IPS-NIHi11 (cell line): ENCODE results near the gene VTI1A.
"Not testable (repeated sequence)": the region's sequence is repeated elsewhere in the genome, so short reads cannot be mapped to it uniquely, and the experiment has no call there.

Experiments
- DNase-seq: peaks from one replicate; pipeline ENCODE4 v3.0.0; 2012; ENCODE audit warnings: mixed read lengths, low spot score

The VTI1A gene

GRCh38 chr10:112588225-112588990, 141.4 kb downstream of the VTI1A start:
- DNase-seq, result no peak

- no peak for DNase-seq
These were observed 142.1 kb downstream of the VTI1A start for GRCh38 chr10:112589081-112589480.

- DNase-seq, result not testable (repeated sequence)
These were observed 143.8 kb downstream of the VTI1A start for GRCh38 chr10:112590786-112591185.

GRCh38 chr10:112593023-112593422, 146.0 kb downstream of the VTI1A start:
- DNase-seq, result no peak

- DNase-seq, result no peak
These were observed 154.4 kb downstream of the VTI1A start for GRCh38 chr10:112601214-112602090.

- DNase-seq, result no peak
These were observed 156.0 kb downstream of the VTI1A start for GRCh38 chr10:112603062-112603461.

- DNase-seq, result no peak
These were observed 158.0 kb downstream of the VTI1A start for GRCh38 chr10:112605063-112605462.

- no peak for DNase-seq
These were observed 160.5 kb downstream of the VTI1A start for GRCh38 chr10:112607506-112607905.

- DNase-seq, result no peak
These were observed 166.6 kb downstream of the VTI1A start for GRCh38 chr10:112613620-112614019.

GRCh38 chr10:112614072-112614471, 167.1 kb downstream of the VTI1A start:
- no peak for DNase-seq

- DNase-seq, result no peak
These were observed 167.6 kb downstream of the VTI1A start for GRCh38 chr10:112614586-112614985.

- no peak for DNase-seq
These were observed 168.3 kb downstream of the VTI1A start for GRCh38 chr10:112615269-112615668.

- DNase-seq, result no peak
These were observed 169.6 kb downstream of the VTI1A start for GRCh38 chr10:112616647-112617046.

GRCh38 chr10:112618814-112619213, 171.8 kb downstream of the VTI1A start:
- DNase-seq, result no peak

- no peak for DNase-seq
These were observed 172.5 kb downstream of the VTI1A start for GRCh38 chr10:112619556-112619955.

GRCh38 chr10:112622786-112623185, 175.8 kb downstream of the VTI1A start:
- no peak for DNase-seq

- no peak for DNase-seq
These were observed 177.6 kb downstream of the VTI1A start for GRCh38 chr10:112624546-112625048.

GRCh38 chr10:112628951-112629609, 182.1 kb downstream of the VTI1A start:
- no peak for DNase-seq

GRCh38 chr10:112631501-112632400, 184.7 kb downstream of the VTI1A start:
- DNase-seq, result no peak

- DNase-seq, result no peak
These were observed 187.2 kb downstream of the VTI1A start for GRCh38 chr10:112634096-112634830.

- DNase-seq, result no peak
These were observed 190.9 kb downstream of the VTI1A start for GRCh38 chr10:112637901-112638300.
